ENCODE measurements around the gene TNPO1. TPM values are rescaled to one million over a fixed set of nuclear protein-coding genes. Genes with fewer than 3 reads are reported as not detected.

TNPO1 gene
- total and polyA plus RNA-seq, 4 donors = 5.7 to 95.8 (median 29.2) TPM

- TF ChIP-seq ZBTB33 (IDR thresholded peaks at IDR 0.05) (no peak), NR2F2 (IDR thresholded peaks at IDR 0.05) (no peak), YY1 (IDR thresholded peaks at IDR 0.05) (peak; percentile 41), SP1 (IDR thresholded peaks at IDR 0.05) (no peak)
Measured at GRCh38 chr5:72767289-72768010, 49.0 kb upstream of the TNPO1 start (continued).

- no peak for DNase-seq (ENCODE audit: low spot score)
- H3K9ac ChIP-seq (ENCODE audit: low read depth in 1 of 2, low read length in 2 of 2) = no peak overlapping the region
Measured at GRCh38 chr5:72770266-72770665, 46.2 kb upstream of the TNPO1 start.

More at GRCh38 chr5:72770266-72770665, 46.2 kb upstream of the TNPO1 start:
- Histone ChIP-seq H3K9me3 (ENCODE audit: control insufficient read depth in 4 of 4, low read length in 3 of 4) (peaks cover 0 to 3% (median 1%) of the 10 kb centered on the region in 4 donors), H3K27me3 (ENCODE audit: control insufficient read depth in 4 of 4, insufficient read depth in 4 of 4, low read length in 3 of 4) (no peaks in the 10 kb centered on the region), H3K4me1 (ENCODE audit: control insufficient read depth in 4 of 4, insufficient read depth in 4 of 4, low read length in 3 of 4) (peaks cover 0 to 5% (median 4%) of the 10 kb centered on the region in 4 donors), H3K27ac (ENCODE audit: low read depth in 1 of 2, low read length in 2 of 2) (no peak overlapping the region), H3K4me3 (ENCODE audit: low read depth in 1 of 3, low read length in 3 of 3) (no peak overlapping the region), H3K36me3 (ENCODE audit: control insufficient read depth in 4 of 4, insufficient read depth in 3 of 4, low read depth in 1 of 4, low read length in 3 of 4) (no peaks in the 10 kb centered on the region)
- WGBS = 95% methylated on average over 4 of the region's 4 CpGs
- TF ChIP-seq MAX (IDR thresholded peaks at IDR 0.05) (no peak), HNF4G (IDR thresholded peaks at IDR 0.05) (no peak), GABPA (IDR thresholded peaks at IDR 0.05 in 1 of 2, conservative IDR thresholded peaks at IDR 0.05 in 1 of 2) (no peak), JUND (IDR thresholded peaks at IDR 0.05) (no peak), NR2F2 (IDR thresholded peaks at IDR 0.05) (no peak), HNF4A (conservative IDR thresholded peaks at IDR 0.05) (no peak), CTCF (IDR thresholded peaks at IDR 0.05; ENCODE audit: low read depth, low read length, missing input control) (no peak), RAD21 (IDR thresholded peaks at IDR 0.05) (no peak), FOXA1 (IDR thresholded peaks at IDR 0.05) (no peak), ZBTB33 (IDR thresholded peaks at IDR 0.05) (no peak), REST (IDR thresholded peaks at IDR 0.05) (no peak), YY1 (IDR thresholded peaks at IDR 0.05) (no peak), SP1 (IDR thresholded peaks at IDR 0.05) (no peak), TAF1 (conservative IDR thresholded peaks at IDR 0.05) (no peak), EGR1 (IDR thresholded peaks at IDR 0.05; ENCODE audit: low read depth in 2 of 2) (no peak), RXRA (IDR thresholded peaks at IDR 0.05) (no peak)
